ENCODE results near the gene MRPL11.

Gene MRPL11

GRCh38 chr11:66417000-66417399 is 21.6 kb downstream of the MRPL11 start:
- no peak for TF ChIP-seq CTCF (IDR thresholded peaks at IDR 0.05; ENCODE audit: insufficient read depth, missing control alignments)
- FAIRE-seq, result no peak
- no peak for DNase-seq (ENCODE audit: insufficient read length, low spot score)

- FAIRE-seq (no peak), DNase-seq (ENCODE audit: insufficient read length, low spot score) (no peak)
- no peak for TF ChIP-seq CTCF (IDR thresholded peaks at IDR 0.05; ENCODE audit: insufficient read depth, missing control alignments)
Observed at GRCh38 chr11:66415423-66415822, 23.2 kb downstream of the MRPL11 start.

GRCh38 chr11:66414120-66414934 is 24.3 kb downstream of the MRPL11 start:
- no peak for FAIRE-seq

GRCh38 chr11:66413167-66413566 is 25.5 kb downstream of the MRPL11 start:
- DNase-seq (ENCODE audit: insufficient read length, low spot score) (no peak), FAIRE-seq (no peak)
- TF ChIP-seq CTCF (IDR thresholded peaks at IDR 0.05; ENCODE audit: insufficient read depth, missing control alignments), result no peak

More at GRCh38 chr11:66414120-66414934, 24.3 kb downstream of the MRPL11 start:
- no peak for TF ChIP-seq CTCF (IDR thresholded peaks at IDR 0.05; ENCODE audit: insufficient read depth, missing control alignments)
- DNase-seq (ENCODE audit: insufficient read length, low spot score), result no peak

- TF ChIP-seq CTCF (IDR thresholded peaks at IDR 0.05; ENCODE audit: insufficient read depth, missing control alignments), result no peak
- FAIRE-seq, result no peak
- DNase-seq (ENCODE audit: insufficient read length, low spot score), result no peak
Observed at GRCh38 chr11:66412110-66412509, 26.5 kb downstream of the MRPL11 start.

GRCh38 chr11:66411323-66411722 is 27.3 kb downstream of the MRPL11 start:
- no peak for FAIRE-seq
- no peak for DNase-seq (ENCODE audit: insufficient read length, low spot score)
- no peak for TF ChIP-seq CTCF (IDR thresholded peaks at IDR 0.05; ENCODE audit: insufficient read depth, missing control alignments)

- FAIRE-seq (no peak), DNase-seq (ENCODE audit: insufficient read length, low spot score) (no peak)
Observed at GRCh38 chr11:66410191-66410590, 28.5 kb downstream of the MRPL11 start.

More at GRCh38 chr11:66410191-66410590, 28.5 kb downstream of the MRPL11 start:
- no peak for TF ChIP-seq CTCF (IDR thresholded peaks at IDR 0.05; ENCODE audit: insufficient read depth, missing control alignments)

All from D721Med (cell line).